ENCODE measurements around the gene ZNF480. TPM values are rescaled to one million over a fixed set of nuclear protein-coding genes. Genes with fewer than 3 reads are reported as not detected.

The ZNF480 gene
- total and polyA plus RNA-seq, 2 of the 13 experiments (the other 11 are each of a cell fraction or from before 2014, with no cell fraction given) = 2.1 to 9.6 TPM

DNA sequence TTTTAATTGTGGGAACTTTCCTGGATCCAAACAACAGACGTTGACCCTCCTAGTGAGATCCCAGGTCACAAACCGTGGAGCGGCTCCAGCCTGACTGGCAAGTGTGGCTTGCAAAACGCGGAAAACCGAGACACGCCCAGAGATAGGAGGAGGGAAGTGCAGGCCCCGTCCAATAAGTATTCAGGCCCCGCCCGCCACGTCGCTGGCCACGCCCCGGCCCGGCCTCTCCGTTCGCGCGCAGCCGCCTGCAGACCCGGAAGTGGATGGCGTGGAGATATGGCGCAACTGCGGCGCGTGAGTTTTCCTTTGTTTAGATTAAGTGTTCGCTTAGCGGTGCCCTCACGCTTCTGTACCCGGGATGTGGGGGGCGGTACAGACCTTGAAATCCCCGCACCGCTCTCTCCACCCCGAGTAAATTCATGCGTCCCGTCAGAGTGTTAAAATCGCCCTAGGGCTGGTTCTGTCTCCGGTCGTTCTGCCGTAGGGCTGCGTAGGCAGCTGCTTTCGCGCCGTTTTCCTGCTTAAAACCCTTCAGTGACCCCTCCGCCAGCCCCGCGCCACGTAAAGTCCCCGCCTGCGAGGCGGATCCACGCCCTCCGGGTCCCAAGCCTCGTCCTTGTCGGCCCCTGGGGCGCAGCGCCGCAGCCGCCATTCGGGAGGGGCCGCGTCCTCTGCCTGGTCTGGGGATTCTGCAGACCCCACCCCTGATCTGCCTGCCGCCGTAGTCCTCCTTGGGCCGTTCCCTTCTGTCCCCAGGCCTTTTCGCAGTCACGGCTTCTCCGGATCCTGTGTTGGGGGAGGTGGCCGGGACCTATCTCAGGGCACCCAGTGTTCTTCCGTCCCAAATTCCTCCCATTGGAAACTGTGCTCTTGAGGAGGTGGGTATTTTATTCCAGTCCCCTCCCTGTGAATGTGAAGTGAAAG, 27.4 kb upstream of the ZNF480 start, which contains the start of gene ZNF766 (continued):
- TF ChIP-seq THAP11 (CRISPR knock-in tag; IDR thresholded peaks at IDR 0.05) (peak; percentile 78), JUND (CRISPR knock-in tag; IDR thresholded peaks at IDR 0.05) (no peak), ZNF17 (CRISPR knock-in tag; IDR thresholded peaks at IDR 0.05) (no peak), MIXL1 (CRISPR knock-in tag; IDR thresholded peaks at IDR 0.05) (no peak; the same call in 1 of the 2 replicates), STAG1 (CRISPR knock-in tag; IDR thresholded peaks at IDR 0.05) (no peak), RFX5 (IDR thresholded peaks at IDR 0.05; ENCODE audit: low read depth, low read length) (peak; percentile 41; the same call in 1 of the 2 replicates), ZNF205 (CRISPR knock-in tag; IDR thresholded peaks at IDR 0.05) (no peak), SMAD1 (CRISPR knock-in tag; IDR thresholded peaks at IDR 0.05; ENCODE audit: borderline replicate concordance, low read depth) (0 out of 2 replicates have a peak, but pooled peaks have one; percentile 58)
- TF ChIP-seq, protein P1, sequence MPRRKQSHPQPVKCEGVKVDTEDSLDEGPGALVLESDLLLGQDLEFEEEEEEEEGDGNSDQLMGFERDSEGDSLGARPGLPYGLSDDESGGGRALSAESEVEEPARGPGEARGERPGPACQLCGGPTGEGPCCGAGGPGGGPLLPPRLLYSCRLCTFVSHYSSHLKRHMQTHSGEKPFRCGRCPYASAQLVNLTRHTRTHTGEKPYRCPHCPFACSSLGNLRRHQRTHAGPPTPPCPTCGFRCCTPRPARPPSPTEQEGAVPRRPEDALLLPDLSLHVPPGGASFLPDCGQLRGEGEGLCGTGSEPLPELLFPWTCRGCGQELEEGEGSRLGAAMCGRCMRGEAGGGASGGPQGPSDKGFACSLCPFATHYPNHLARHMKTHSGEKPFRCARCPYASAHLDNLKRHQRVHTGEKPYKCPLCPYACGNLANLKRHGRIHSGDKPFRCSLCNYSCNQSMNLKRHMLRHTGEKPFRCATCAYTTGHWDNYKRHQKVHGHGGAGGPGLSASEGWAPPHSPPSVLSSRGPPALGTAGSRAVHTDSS (CRISPR knock-in tag; conservative IDR thresholded peaks at IDR 0.05) = no peak
- TF ChIP-seq, protein P2, sequence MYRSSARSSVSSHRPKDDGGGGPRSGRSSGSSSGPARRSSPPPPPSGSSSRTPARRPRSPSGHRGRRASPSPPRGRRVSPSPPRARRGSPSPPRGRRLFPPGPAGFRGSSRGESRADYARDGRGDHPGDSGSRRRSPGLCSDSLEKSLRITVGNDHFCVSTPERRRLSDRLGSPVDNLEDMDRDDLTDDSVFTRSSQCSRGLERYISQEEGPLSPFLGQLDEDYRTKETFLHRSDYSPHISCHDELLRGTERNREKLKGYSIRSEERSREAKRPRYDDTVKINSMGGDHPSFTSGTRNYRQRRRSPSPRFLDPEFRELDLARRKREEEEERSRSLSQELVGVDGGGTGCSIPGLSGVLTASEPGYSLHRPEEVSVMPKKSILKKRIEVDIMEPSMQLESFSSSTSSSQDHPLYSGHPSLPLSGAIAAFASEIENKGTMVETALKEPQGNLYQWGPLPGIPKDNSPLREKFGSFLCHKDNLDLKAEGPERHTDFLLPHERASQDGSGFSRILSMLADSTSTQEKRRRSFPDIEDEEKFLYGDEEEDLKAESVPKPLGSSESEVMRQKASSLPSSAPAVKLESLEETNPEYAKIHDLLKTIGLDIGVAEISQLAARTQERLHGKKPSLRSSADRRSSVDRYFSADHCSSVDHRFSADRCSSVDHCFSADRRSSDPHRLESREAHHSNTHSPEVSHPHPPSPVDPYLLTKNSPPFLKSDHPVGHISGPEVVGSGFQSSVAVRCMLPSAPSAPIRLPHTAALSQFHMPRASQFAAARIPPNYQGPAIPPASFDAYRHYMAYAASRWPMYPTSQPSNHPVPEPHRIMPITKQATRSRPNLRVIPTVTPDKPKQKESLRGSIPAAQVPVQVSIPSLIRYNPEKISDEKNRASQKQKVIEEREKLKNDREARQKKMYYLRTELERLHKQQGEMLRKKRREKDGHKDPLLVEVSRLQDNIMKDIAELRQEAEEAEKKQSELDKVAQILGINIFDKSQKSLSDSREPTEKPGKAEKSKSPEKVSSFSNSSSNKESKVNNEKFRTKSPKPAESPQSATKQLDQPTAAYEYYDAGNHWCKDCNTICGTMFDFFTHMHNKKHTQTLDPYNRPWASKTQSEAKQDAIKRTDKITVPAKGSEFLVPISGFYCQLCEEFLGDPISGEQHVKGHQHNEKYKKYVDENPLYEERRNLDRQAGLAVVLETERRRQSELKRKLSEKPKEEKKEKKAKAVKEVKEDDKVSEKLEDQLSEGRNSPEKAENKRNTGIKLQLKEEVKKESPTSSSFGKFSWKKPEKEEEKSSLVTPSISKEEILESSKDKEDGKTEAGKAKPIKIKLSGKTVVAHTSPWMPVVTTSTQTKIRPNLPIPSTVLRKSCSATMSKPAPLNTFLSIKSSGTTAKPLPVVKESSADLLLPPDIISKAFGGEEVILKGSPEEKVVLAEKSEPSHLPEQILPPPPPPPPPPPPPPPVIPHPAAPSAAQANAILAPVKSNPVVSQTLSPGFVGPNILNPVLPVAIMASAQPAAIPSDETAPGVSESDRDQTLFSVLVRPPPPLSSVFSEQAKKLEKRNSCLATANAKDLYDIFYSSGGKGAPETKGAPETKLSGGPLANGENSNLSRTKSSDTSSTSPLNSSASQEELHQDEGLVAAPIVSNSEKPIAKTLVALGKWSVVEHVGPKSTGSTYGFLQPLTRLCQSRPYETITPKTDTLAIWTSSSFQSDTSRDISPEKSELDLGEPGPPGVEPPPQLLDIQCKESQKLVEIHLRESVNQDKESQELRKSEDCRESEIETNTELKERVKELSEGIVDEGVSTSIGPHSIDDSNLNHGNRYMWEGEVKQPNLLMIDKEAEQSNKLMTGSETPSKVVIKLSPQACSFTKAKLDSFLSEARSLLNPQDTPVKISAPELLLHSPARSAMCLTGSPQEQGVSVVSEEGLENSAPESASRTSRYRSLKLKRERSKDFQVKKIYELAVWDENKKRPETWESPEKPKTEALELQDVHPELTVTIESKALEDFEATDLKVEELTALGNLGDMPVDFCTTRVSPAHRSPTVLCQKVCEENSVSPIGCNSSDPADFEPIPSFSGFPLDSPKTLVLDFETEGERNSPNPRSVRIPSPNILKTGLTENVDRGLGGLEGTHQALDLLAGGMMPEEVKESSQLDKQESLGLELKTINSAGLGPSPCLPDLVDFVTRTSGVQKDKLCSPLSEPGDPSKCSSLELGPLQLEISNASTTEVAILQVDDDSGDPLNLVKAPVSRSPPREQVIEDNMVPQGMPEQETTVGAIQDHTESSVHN (CRISPR knock-in tag; IDR thresholded peaks at IDR 0.05) = no peak
- TF ChIP-seq, protein P3, sequence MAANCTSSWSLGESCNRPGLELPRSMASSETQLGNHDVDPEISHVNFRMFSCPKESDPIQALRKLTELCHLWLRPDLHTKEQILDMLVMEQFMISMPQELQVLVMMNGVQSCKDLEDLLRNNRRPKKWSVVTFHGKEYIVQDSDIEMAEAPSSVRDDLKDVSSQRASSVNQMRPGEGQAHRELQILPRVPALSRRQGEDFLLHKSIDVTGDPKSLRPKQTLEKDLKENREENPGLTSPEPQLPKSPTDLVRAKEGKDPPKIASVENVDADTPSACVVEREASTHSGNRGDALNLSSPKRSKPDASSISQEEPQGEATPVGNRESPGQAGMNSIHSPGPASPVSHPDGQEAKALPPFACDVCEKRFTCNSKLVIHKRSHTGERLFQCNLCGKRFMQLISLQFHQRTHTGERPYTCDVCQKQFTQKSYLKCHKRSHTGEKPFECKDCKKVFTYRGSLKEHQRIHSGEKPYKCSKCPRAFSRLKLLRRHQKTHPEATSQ (CRISPR knock-in tag; IDR thresholded peaks at IDR 0.05; ENCODE audit: borderline replicate concordance) = 0 out of 2 replicates have a peak, but pooled peaks have one; percentile 45
- TF ChIP-seq, protein P4, sequence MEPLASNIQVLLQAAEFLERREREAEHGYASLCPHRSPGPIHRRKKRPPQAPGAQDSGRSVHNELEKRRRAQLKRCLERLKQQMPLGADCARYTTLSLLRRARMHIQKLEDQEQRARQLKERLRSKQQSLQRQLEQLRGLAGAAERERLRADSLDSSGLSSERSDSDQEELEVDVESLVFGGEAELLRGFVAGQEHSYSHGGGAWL (CRISPR knock-in tag; IDR thresholded peaks at IDR 0.05) = no peak
- TF ChIP-seq, protein P5, sequence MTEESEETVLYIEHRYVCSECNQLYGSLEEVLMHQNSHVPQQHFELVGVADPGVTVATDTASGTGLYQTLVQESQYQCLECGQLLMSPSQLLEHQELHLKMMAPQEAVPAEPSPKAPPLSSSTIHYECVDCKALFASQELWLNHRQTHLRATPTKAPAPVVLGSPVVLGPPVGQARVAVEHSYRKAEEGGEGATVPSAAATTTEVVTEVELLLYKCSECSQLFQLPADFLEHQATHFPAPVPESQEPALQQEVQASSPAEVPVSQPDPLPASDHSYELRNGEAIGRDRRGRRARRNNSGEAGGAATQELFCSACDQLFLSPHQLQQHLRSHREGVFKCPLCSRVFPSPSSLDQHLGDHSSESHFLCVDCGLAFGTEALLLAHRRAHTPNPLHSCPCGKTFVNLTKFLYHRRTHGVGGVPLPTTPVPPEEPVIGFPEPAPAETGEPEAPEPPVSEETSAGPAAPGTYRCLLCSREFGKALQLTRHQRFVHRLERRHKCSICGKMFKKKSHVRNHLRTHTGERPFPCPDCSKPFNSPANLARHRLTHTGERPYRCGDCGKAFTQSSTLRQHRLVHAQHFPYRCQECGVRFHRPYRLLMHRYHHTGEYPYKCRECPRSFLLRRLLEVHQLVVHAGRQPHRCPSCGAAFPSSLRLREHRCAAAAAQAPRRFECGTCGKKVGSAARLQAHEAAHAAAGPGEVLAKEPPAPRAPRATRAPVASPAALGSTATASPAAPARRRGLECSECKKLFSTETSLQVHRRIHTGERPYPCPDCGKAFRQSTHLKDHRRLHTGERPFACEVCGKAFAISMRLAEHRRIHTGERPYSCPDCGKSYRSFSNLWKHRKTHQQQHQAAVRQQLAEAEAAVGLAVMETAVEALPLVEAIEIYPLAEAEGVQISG (CRISPR knock-in tag; IDR thresholded peaks at IDR 0.05) = peak; percentile 75

All from HepG2 (cell line).